Ishikawa (cell line): Measurements from ENCODE around the gene TBK1.

Experiments used
- CEBPB ChIP-seq: IDR thresholded peaks from 2 replicates; pipeline ENCODE4 v1.6.1; 2012
- CREB1 ChIP-seq: IDR thresholded peaks from 2 replicates; pipeline ENCODE4 v1.6.1; 2012; ENCODE audit warnings: low read depth
- EGR1 ChIP-seq: IDR thresholded peaks from 2 replicates; pipeline ENCODE4 v1.6.1; 2012
- EP300 ChIP-seq: IDR thresholded peaks from 2 replicates; pipeline ENCODE4 v1.6.1; 2012; ENCODE audit warnings: borderline replicate concordance
- FOXM1 ChIP-seq: IDR thresholded peaks from 2 replicates; pipeline ENCODE4 v1.6.1; 2012; ENCODE audit warnings: low read depth, borderline replicate concordance
- NFIC ChIP-seq: IDR thresholded peaks from 2 replicates; pipeline ENCODE4 v1.6.1; 2012
- RAD21 ChIP-seq: IDR thresholded peaks from 2 replicates; pipeline ENCODE4 v1.6.1; 2012; ENCODE audit warnings: low read depth
- TAF1 ChIP-seq: IDR thresholded peaks from 2 replicates; pipeline ENCODE4 v1.6.1; 2012; ENCODE audit warnings: low read depth, mild to moderate bottlenecking
- TCF12 ChIP-seq: IDR thresholded peaks from 2 replicates; pipeline ENCODE4 v1.6.1; 2012; ENCODE audit warnings: low read depth
- TEAD4 ChIP-seq: IDR thresholded peaks from 2 replicates; pipeline ENCODE4 v1.6.1; 2012
- YY1 ChIP-seq: IDR thresholded peaks from 2 replicates; pipeline ENCODE4 v1.6.1; 2012; ENCODE audit warnings: low read depth
- ZBTB7A ChIP-seq: IDR thresholded peaks from 2 replicates; pipeline ENCODE4 v1.6.1; 2012; ENCODE audit warnings: low read depth
- TF ChIP-seq, protein P1 (sequence below): IDR thresholded peaks from 2 replicates; pipeline ENCODE4 v1.6.1; 2012; ENCODE audit warnings: low read depth, mild to moderate bottlenecking
- TF ChIP-seq, protein P2 (sequence below): IDR thresholded peaks from 2 replicates; pipeline ENCODE4 v1.6.1; 2012
- TF ChIP-seq, protein P3 (sequence below): IDR thresholded peaks from 2 replicates; pipeline ENCODE4 v1.6.1; 2012

The TBK1 gene

DNA sequence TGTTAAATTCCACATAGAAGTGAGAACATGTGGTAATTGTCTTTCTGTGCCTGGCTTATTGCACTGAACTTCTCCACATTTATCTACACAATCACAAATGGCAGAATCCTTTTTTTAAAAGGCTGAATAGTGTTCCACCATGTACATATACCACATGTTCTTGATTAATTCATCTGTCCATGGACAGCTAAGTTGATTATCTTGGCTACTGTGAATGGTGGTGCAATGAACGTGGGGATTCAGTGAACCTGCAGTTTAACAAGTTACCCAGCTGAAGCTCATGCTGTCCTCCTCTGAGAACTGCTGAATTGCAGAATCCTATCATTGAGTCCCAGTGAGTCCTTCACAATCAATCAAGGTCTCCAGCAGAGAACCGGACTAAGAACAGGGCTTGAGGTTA is 74.9 kb downstream of the TBK1 start:
- TF ChIP-seq RAD21 (no peak), TCF12 (no peak), YY1 (no peak), EGR1 (no peak), TAF1 (no peak), TEAD4 (no peak), CREB1 (no peak), FOXM1 (no peak), NFIC (no peak), ZBTB7A (no peak)
- TF ChIP-seq, protein P1, sequence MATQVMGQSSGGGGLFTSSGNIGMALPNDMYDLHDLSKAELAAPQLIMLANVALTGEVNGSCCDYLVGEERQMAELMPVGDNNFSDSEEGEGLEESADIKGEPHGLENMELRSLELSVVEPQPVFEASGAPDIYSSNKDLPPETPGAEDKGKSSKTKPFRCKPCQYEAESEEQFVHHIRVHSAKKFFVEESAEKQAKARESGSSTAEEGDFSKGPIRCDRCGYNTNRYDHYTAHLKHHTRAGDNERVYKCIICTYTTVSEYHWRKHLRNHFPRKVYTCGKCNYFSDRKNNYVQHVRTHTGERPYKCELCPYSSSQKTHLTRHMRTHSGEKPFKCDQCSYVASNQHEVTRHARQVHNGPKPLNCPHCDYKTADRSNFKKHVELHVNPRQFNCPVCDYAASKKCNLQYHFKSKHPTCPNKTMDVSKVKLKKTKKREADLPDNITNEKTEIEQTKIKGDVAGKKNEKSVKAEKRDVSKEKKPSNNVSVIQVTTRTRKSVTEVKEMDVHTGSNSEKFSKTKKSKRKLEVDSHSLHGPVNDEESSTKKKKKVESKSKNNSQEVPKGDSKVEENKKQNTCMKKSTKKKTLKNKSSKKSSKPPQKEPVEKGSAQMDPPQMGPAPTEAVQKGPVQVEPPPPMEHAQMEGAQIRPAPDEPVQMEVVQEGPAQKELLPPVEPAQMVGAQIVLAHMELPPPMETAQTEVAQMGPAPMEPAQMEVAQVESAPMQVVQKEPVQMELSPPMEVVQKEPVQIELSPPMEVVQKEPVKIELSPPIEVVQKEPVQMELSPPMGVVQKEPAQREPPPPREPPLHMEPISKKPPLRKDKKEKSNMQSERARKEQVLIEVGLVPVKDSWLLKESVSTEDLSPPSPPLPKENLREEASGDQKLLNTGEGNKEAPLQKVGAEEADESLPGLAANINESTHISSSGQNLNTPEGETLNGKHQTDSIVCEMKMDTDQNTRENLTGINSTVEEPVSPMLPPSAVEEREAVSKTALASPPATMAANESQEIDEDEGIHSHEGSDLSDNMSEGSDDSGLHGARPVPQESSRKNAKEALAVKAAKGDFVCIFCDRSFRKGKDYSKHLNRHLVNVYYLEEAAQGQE = no peak

DNA sequence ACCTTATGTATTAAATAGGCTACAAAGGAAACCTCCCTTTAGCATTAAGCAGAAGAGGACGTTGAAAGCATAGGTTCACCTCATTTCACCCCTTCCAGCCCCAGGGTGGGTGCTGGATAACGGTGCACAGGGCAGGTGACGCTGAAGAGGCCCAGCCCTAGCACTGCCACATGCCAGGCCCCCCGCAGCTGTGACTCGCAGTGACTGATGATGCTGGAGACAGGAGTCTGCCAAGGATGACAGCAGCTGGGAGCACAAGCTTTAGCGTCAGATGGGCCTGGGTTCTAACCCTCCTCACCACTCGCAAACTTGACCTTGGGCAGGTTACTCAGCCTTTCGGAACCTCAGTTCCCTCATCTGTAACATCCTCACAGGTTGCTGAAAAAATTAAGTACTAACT is 76.7 kb downstream of the TBK1 start:
- no peak for TF ChIP-seq TAF1
- no peak for TF ChIP-seq TEAD4
- TF ChIP-seq, protein P2, sequence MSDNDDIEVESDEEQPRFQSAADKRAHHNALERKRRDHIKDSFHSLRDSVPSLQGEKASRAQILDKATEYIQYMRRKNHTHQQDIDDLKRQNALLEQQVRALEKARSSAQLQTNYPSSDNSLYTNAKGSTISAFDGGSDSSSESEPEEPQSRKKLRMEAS = no peak
- no peak for TF ChIP-seq ZBTB7A
- TF ChIP-seq NFIC = no peak
- no peak for TF ChIP-seq CEBPB

DNA sequence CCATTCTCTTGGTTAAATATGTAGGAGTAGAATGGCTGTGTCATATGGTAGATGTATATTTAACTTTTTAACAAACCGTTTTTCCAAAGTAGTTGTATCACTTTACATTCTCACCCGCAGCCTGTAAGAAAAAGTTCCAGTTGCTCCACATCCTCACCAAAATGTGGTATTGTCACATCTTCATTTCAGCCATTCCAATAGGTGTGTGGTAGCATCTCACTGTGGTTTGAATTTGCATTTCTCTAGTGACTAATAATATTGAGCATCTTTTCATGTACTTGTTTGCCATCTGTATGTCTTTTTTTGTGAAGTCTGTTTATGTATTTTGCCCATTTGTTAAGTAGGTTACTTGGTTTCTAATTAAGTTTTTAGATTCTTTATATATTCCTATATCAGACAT is 78.6 kb downstream of the TBK1 start:
- TF ChIP-seq TCF12 (no peak), EP300 (no peak), ZBTB7A (no peak), CREB1 (no peak), CEBPB (no peak), EGR1 (no peak), YY1 (no peak), RAD21 (no peak), NFIC (no peak), TAF1 (no peak), FOXM1 (no peak), TEAD4 (no peak)
- TF ChIP-seq, protein P3, sequence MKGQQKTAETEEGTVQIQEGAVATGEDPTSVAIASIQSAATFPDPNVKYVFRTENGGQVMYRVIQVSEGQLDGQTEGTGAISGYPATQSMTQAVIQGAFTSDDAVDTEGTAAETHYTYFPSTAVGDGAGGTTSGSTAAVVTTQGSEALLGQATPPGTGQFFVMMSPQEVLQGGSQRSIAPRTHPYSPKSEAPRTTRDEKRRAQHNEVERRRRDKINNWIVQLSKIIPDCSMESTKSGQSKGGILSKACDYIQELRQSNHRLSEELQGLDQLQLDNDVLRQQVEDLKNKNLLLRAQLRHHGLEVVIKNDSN = no peak
- TF ChIP-seq, protein P2 = no peak
- TF ChIP-seq, protein P1 = no peak

DNA sequence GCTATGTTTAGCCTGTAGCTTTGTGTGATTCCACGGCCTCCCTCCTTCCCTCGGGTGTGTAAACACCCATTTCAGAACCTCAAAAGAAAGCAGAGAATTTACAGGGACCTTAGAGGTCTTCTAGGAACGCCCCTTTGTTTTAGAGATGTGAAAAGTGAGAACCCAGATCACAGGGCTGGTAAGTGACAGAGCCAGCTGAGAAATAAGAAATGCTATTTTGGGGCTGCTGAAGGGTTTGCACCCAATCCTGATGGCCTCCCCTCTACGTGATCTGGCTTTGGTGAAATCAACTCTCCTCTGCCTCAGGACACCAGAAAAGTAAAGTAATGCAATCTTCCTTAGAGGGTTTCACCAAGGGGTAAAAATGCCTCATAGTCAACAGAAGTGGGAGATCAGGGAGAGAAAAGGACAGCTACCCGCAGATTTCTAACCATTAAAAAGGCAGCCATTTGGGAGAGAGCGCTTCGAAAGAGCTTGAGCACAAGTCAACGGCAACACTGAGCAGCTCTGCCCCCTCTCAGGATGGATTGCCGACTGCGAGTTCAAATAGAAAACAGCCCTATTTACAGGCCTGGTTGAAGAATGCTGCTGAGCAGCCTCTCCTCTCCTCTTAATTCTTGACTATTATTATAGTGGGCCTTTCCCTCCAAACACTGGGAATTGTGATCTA is 79.9 kb downstream of the TBK1 start:
- TF ChIP-seq TCF12 = no peak
- no peak for TF ChIP-seq ZBTB7A
- no peak for TF ChIP-seq YY1
- TF ChIP-seq CREB1 = no peak
- TF ChIP-seq, protein P1 = no peak
- TF ChIP-seq, protein P3 = no peak
- no peak for TF ChIP-seq EP300
- TF ChIP-seq, protein P2 = no peak
- TF ChIP-seq CEBPB = no peak
